HepG2 (cell line): ENCODE results near the gene PRDX2. TPM values are rescaled to one million over a fixed set of nuclear protein-coding genes. Genes with fewer than 3 reads are reported as not detected.

ENCODE experiments used
- AKAP8 ChIP-seq: sonication (generic); formaldehyde crosslinking; IDR thresholded peaks from 2 replicates; pipeline ENCODE4 v1.5.1; 2020; ENCODE audit warnings: mild to moderate bottlenecking, missing genetic modification reagents
- ELF3 ChIP-seq: IDR thresholded peaks from 2 replicates; pipeline ENCODE4 v1.6.1; 2016; ENCODE audit warnings: missing genetic modification reagents, missing compliant biosample characterization
- SAP130 ChIP-seq: IDR thresholded peaks from 2 replicates; pipeline ENCODE4 v1.6.1; 2016; ENCODE audit warnings: low read depth
- SRSF4 ChIP-seq: fragments of 200-400 bp; formaldehyde crosslinking; IDR thresholded peaks from one replicate; pipeline ENCODE4 v1.6.1; 2018; ENCODE audit warnings: mild to moderate bottlenecking, low read depth, low read length, moderate library complexity; ENCODE audit not compliant: poor library complexity, severe bottlenecking
- SSRP1 ChIP-seq: IDR thresholded peaks from 2 replicates; pipeline ENCODE4 v1.6.1; 2016; ENCODE audit warnings: control low read depth
- TSC22D2 ChIP-seq: sonication (generic); formaldehyde crosslinking; IDR thresholded peaks from 2 replicates; pipeline ENCODE4 v1.5.1; 2020; ENCODE audit warnings: missing genetic modification reagents, mild to moderate bottlenecking, borderline replicate concordance
- ZNF792 ChIP-seq: IDR thresholded peaks from 2 replicates; pipeline ENCODE4 v1.6.1; 2016
- polyA plus RNA-seq, 8 experiments: library from polyadenylated mRNA; depleted of rRNA in 3 of 8; stranded (reverse) in 7 of 8; unstranded in 1 of 8; fragments of >200 nt; fragmentation: Illumina TruSeq in 4 of 8; extraction: Trizol in 4 of 8; gene quantifications; 2 replicates each; pipeline versions ENCODE4 v1.2.1 to v1.2.3, GENCODE V29; 2011 to 2016; ENCODE audit warnings: low read depth in 4 of 8, missing spikeins in 1 of 8, mixed read lengths in 1 of 8; ENCODE audit not compliant: insufficient read depth in 1 of 8
- total RNA-seq, 5 experiments: library from RNA; depleted of rRNA; stranded (reverse); fragments of >200 nt; fragmentation: Illumina TruSeq; extraction: Trizol; gene quantifications; 2 replicates each; pipeline ENCODE4 v1.2.3, GENCODE V29; 2016; ENCODE audit warnings: low read depth in 1 of 5
- TF ChIP-seq, protein P1 (sequence below): sonication (generic); formaldehyde crosslinking; IDR thresholded peaks from 2 replicates; pipeline ENCODE4 v1.8.0; 2023; ENCODE audit warnings: mild to moderate bottlenecking, missing genetic modification reagents
- TF ChIP-seq, protein P2 (sequence below): sonication (generic); formaldehyde crosslinking; IDR thresholded peaks from 2 replicates; pipeline ENCODE4 v1.8.1; 2023; ENCODE audit warnings: mild to moderate bottlenecking, missing genetic modification reagents
- TF ChIP-seq, protein P3 (sequence below): sonication (generic); formaldehyde crosslinking; IDR thresholded peaks from 2 replicates; pipeline ENCODE4 v1.5.0; 2020; ENCODE audit warnings: missing genetic modification reagents, mild to moderate bottlenecking, borderline replicate concordance
- TF ChIP-seq, protein P4 (sequence below): IDR thresholded peaks from 2 replicates; pipeline ENCODE4 v1.6.1; 2016
- TF ChIP-seq, protein P5 (sequence below): sonication (generic); formaldehyde crosslinking; IDR thresholded peaks from 2 replicates; pipeline ENCODE4 v1.4.0; 2020; ENCODE audit warnings: missing genetic modification reagents, borderline replicate concordance
- TF ChIP-seq, protein P6 (sequence below): sonication (generic); formaldehyde crosslinking; IDR thresholded peaks from 2 replicates; pipeline ENCODE4 v1.8.1; 2023; ENCODE audit warnings: mild to moderate bottlenecking, moderate library complexity, missing genetic modification reagents

Gene PRDX2
- total and polyA plus RNA-seq, 2 of the 13 experiments (the other 11 are each of a cell fraction or from before 2014, with no cell fraction given), result 218 to 381 TPM

DNA sequence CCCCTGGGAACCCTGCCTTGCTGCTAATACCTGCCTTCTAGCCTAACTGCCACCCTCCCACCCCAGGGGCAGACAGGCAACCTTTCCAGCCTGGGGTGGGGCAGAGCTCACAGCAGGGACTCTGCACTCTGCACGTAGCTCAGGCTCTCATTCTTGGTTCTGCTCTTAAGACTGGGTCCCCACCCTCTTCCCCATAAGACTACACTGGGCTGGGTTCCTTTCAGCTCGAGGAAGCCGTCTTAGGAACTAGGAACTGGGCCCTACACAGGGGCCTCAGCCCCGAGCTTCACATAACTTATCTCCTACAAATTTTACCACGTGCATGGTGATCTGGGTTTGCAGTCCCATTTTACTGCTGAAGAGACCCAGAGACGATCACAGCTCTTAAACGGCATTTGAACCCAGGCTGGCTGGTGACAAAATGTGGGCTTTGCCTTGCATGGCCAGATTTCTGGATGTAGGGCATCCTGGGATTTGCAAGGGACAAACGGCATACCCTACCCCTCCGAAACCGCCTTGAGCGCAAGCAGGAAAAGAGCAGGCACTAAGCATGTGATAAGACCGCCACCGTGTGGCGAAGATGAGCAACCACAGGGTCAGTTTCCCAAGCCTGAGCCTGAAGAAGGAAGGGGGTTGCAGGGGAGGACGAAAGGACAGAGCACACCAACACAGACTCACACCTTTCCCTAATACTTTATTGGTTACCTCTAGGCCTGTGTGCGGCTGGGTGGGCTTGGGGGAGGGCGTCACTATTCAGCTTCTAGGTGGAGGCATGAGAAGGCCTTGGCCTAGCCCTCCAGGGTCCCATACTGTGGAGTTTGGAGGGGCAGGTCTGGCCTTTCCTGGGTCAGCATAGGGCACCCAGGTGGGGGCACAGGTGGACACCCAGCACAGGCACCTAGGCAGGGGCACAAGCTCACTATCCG is 5.2 kb downstream of the PRDX2 start (continued):
- TF ChIP-seq, protein P1, sequence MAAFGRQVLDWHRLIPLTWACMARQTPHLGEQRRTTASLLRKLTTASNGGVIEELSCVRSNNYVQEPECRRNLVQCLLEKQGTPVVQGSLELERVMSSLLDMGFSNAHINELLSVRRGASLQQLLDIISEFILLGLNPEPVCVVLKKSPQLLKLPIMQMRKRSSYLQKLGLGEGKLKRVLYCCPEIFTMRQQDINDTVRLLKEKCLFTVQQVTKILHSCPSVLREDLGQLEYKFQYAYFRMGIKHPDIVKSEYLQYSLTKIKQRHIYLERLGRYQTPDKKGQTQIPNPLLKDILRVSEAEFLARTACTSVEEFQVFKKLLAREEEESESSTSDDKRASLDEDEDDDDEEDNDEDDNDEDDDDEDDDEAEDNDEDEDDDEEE, result peak; percentile 60; the same call in 1 of the 2 replicates
- TF ChIP-seq ELF3 (CRISPR knock-in tag) (peak; percentile 79), AKAP8 (CRISPR knock-in tag) (peak; percentile 63), SRSF4 (no peak), SAP130 (CRISPR knock-in tag) (peak; percentile 80), SSRP1 (CRISPR knock-in tag) (no peak), TSC22D2 (CRISPR knock-in tag) (no peak; the same call in 1 of the 2 replicates), ZNF792 (0 out of 2 replicates have a peak, but pooled peaks have one; percentile 42)
- TF ChIP-seq, protein P2, sequence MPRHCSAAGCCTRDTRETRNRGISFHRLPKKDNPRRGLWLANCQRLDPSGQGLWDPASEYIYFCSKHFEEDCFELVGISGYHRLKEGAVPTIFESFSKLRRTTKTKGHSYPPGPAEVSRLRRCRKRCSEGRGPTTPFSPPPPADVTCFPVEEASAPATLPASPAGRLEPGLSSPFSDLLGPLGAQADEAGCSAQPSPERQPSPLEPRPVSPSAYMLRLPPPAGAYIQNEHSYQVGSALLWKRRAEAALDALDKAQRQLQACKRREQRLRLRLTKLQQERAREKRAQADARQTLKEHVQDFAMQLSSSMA (CRISPR knock-in tag), result no peak
- TF ChIP-seq, protein P3, sequence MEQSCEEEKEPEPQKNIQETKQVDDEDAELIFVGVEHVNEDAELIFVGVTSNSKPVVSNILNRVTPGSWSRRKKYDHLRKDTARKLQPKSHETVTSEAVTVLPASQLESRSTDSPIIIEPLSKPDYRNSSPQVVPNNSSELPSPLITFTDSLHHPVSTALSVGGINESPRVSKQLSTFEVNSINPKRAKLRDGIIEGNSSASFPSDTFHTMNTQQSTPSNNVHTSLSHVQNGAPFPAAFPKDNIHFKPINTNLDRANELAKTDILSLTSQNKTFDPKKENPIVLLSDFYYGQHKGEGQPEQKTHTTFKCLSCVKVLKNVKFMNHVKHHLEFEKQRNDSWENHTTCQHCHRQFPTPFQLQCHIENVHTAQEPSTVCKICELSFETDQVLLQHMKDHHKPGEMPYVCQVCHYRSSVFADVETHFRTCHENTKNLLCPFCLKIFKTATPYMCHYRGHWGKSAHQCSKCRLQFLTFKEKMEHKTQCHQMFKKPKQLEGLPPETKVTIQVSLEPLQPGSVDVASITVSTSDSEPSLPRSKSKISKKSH (CRISPR knock-in tag), result 0 out of 2 replicates have a peak, but pooled peaks have one; percentile 20
- TF ChIP-seq, protein P4, sequence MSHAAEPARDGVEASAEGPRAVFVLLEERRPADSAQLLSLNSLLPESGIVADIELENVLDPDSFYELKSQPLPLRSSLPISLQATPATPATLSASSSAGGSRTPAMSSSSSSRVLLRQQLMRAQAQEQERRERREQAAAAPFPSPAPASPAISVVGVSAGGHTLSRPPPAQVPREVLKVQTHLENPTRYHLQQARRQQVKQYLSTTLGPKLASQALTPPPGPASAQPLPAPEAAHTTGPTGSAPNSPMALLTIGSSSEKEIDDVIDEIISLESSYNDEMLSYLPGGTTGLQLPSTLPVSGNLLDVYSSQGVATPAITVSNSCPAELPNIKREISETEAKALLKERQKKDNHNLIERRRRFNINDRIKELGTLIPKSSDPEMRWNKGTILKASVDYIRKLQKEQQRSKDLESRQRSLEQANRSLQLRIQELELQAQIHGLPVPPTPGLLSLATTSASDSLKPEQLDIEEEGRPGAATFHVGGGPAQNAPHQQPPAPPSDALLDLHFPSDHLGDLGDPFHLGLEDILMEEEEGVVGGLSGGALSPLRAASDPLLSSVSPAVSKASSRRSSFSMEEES (CRISPR knock-in tag), result 0 out of 2 replicates have a peak, but pooled peaks have one; percentile 40
- TF ChIP-seq, protein P5, sequence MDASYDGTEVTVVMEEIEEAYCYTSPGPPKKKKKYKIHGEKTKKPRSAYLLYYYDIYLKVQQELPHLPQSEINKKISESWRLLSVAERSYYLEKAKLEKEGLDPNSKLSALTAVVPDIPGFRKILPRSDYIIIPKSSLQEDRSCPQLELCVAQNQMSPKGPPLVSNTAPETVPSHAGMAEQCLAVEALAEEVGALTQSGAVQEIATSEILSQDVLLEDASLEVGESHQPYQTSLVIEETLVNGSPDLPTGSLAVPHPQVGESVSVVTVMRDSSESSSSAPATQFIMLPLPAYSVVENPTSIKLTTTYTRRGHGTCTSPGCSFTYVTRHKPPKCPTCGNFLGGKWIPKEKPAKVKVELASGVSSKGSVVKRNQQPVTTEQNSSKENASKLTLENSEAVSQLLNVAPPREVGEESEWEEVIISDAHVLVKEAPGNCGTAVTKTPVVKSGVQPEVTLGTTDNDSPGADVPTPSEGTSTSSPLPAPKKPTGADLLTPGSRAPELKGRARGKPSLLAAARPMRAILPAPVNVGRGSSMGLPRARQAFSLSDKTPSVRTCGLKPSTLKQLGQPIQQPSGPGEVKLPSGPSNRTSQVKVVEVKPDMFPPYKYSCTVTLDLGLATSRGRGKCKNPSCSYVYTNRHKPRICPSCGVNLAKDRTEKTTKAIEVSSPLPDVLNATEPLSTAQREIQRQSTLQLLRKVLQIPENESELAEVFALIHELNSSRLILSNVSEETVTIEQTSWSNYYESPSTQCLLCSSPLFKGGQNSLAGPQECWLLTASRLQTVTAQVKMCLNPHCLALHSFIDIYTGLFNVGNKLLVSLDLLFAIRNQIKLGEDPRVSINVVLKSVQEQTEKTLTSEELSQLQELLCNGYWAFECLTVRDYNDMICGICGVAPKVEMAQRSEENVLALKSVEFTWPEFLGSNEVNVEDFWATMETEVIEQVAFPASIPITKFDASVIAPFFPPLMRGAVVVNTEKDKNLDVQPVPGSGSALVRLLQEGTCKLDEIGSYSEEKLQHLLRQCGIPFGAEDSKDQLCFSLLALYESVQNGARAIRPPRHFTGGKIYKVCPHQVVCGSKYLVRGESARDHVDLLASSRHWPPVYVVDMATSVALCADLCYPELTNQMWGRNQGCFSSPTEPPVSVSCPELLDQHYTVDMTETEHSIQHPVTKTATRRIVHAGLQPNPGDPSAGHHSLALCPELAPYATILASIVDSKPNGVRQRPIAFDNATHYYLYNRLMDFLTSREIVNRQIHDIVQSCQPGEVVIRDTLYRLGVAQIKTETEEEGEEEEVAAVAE, result no peak
- TF ChIP-seq, protein P6, sequence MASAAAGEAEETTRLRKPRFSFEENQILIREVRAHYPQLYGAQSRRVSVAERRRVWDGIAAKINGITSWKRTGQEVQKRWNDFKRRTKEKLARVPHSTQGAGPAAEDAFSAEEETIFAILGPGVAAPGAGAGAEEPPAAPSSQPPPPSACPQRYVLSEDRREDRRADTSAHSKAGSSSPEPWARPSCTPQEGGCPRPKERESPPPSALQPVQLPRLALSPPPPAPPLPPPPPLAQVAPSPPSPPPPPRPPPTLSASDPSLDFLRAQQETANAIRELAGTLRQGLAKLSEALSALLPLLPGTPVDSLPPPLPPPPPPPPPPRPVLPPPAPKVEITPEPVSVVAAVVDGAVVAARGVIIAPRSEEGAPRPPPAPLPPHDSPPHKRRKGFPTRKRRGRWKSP (CRISPR knock-in tag), result no peak; the same call in 1 of the 2 replicates
